ENCODE results near the gene WNT3A.
"Not testable (repeated sequence)": the region's sequence is repeated elsewhere in the genome, so short reads cannot be mapped to it uniquely, and the experiment has no call there.

Gene WNT3A

GRCh38 chr1:228013131-228013934 is 6.5 kb downstream of the WNT3A start:
- peak; percentile 53 for DNase-seq

DNA sequence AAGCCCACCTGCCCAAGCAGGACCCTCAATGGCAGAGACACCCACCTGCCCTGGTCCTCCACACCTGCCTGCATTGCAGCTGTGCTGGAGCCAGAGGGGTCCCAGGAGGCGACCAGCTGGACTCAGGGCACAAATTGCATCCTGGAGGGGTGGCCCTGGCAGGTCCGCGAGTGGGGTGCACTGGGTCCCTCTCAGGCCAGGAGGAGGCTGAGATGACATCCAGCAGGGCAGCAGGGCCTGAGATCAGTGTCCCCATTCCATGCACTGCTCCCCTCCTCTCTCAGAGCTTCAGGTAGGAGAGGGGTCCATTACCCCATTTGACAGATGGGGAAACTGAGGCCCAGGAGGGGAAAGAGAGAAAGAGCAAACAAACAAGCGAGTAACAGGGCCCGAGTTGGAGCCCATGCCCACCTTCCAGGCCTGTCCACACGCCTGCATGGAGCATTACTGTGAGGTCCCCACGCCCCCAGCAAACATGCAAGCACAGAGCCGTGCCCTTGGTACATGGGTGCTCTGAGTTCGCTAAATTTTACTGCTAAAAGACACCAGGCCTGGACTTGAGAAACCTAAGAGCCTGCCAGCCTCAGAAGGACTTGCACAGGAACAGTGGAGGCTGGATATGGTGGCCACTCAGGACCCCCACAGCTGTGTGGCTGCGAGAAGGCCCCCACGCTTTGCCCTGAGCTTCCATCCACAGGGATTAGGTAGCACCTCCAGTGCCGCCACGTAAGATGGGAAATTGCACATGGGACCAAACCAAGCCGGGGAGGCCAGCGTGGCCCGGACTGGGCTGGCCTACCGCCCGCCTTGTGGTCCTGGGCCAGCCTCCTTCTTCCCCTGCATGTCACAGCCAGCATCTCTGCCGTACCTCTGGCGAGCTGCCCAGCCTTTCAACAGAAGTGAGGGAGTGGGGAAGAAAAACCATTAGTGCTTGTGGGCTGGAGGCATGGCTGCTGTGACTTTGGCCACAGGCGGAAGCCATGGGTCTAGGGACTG is 7.4 kb downstream of the WNT3A start:
- DNase-seq: peak; percentile 12

DNA sequence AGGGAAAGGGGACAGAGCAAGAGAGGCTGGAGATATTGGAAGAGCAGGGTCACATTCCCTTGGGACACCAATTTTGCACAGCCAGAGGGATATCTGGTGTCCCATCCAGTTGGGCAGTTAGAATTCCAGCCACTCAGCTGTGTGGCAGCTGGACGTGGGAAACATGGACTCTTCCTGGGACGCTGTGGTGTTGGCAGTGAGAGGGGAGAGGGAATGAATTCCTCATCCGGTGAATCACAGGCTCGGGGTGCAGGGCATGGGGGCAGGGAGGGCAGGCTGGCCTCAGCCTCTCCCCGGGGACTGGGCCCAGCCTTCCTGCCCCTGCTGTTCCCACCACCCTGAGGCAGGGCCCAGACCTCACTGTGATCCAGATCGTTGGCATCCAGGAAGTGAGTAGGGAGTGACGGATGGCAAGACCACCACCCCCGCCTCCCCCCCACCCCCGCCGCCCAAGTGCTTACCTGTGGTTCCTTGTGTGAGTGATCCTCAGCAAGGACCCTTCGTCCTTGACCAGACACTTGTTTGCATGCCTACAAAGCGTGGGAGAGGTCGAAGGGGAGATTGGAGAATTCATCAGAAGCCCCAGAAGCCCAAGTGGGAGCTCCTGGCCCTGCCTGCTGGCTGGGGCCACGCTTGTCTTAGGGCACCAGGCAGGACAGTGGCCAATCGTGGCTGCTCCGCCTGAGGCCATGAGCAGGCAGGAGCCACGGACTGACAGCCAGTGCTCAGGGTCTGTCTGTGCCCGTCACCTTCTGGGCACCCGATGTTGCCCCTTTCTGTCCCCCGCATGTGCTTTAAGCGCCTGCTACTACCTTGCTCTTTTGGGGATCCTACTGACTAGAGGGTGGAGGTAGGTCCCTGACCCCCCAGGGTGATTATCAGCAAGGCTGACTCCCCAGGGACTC is 8.7 kb downstream of the WNT3A start:
- DNase-seq: no peak

GRCh38 chr1:228016181-228016510 is 9.3 kb downstream of the WNT3A start:
- no peak for DNase-seq

- DNase-seq: no peak
Measured at GRCh38 chr1:228016653-228017355, 10.0 kb downstream of the WNT3A start.

DNA sequence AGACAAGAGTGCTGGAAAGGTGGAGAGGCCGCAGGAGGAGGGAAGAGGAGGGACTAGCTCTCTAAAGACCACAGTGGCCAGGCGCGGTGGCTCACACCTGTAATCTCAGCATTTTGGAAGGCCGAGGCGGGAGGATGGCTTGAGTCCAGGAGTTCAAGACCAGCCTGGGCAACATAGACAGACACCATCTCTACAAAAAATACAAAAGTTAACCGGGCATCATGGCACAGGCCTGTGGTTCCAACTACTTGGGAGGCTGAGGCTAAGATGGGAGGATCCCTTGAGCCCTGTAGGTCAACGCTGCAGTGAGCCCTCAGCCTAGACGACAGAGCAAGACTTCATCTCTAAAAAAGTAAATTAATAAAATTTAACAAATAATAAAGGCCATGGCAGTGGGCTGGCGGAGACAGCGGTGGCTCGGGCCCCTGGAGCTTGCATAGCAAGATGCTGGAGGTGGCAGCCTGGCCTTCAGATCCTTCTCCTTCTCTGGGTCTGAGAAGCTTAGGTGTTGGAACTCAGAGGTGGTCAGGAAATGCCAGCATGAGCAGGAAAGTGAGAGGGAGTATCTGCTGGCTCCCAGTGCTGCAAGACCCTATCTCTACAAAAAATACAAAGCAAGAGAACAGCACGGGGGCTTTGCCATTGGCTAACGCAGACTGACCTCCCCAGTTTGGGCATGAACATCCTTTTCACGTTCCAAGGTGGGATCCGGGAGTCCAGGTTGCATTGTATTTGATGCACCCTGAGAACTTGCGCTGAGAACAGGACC is 10.7 kb downstream of the WNT3A start:
- no peak for DNase-seq

- no peak for DNase-seq
Measured at GRCh38 chr1:228018125-228018398, 11.3 kb downstream of the WNT3A start.

- DNase-seq: no peak
Measured at GRCh38 chr1:228018961-228019721, 12.3 kb downstream of the WNT3A start.

GRCh38 chr1:228019722-228020083 is 12.9 kb downstream of the WNT3A start:
- not testable (repeated sequence) for DNase-seq

DNA sequence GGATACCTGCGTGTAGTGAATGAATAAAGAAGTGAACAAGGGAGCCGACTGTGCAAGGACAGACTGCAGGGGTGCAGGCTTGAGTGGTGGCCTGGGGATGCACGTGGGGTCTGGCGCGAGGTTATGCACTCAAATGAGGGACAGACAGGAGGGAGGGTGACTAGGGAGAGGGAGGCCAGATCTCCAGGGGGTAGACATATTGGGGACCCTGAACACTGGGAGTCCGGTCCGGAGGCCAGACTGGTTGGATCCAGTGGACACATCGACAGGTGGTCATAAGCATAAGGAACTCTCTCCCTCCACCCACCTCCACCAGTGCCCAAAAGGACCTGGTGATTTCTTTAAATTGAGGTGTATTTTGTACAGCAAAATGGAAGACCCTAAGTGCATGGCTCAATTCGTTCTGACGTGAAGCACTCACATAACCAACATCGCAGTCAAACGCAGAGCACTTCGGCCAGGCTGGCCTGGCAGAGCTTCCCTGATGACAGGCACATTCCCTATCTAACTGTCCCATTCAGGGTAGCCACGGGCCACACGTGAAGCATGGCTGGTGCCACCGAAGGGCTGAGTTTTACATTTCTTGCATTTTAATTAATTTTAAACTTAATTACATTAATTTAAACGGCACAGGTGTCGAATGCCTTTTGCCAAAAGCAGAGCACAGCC is 14.0 kb downstream of the WNT3A start:
- no peak for DNase-seq

DNA sequence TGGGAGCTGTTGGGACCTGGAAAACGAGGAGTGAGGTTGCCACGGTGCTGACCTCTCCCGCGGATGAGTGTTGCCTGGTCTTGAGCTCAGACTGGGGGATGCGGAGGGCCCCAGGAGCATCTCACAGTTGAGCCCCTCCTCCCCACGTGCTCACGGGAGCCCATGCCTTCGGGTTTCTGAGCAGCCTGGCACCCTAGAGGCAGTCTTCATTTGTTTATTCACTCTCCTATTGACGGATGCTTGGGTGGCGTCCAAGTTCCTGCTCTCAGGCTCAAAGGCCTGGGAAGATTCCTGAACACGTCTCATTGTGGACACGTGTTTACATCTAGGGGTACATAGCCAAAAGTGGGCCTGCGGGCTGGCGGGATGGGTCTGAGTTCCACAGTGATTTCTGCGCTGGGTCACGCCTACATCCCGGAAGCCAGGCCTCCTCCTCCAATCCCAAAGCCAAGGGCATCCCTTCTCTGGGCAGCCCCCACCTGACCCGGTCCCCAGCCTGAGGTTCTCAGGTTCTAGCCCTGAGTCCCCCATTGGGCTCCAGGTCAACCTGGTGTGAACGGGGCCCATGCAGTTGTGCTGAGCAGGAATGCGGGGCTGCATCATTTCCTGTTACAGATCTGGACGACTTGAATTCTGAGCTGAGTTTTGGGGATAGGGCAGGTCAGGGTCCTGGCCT is 14.7 kb downstream of the WNT3A start:
- peak; percentile 24 for DNase-seq

DNA sequence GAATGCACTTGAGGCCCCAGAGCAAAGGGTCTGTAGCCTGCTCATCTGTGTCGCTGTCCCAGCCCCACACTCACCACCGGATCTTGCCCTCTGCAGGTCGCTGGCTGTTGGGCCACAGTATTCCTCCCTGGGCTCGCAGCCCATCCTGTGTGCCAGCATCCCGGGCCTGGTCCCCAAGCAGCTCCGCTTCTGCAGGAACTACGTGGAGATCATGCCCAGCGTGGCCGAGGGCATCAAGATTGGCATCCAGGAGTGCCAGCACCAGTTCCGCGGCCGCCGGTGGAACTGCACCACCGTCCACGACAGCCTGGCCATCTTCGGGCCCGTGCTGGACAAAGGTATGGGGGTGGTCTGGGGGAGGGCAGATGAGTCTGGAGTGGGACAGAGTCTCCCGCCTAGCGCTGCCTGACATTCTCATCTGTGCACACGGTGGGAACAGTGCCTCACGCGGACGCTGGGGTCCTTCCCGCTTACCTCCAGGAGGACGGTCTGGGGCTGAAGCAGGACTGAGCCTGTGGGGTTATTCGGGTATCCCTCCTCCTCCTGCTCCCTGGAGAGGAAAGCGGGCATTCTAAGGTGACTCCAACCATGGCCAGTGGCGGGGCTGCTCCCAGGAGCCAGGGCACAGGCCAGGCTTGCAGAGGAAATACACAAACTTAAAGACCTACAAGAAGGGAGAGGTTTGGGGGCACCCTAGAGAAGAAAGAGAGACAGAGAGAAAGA is 15.9 kb downstream of the WNT3A start:
- no peak for DNase-seq

DNA sequence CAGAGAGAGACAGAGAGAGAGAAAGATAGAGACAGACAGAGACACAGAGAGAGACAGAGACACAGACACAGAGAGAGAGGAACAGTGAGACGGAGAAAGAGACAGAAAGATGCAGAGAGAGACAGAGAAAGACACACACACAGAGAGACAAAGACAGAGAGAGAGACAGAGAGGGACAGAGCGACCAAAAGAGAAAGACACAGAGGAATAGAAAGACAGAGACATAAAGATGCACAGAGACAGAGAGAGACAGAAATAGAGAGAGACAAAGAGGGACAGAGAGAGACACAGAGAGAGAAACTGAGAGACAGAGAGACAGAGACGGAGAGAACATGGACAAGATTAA is 16.5 kb downstream of the WNT3A start:
- no peak for DNase-seq

DNA sequence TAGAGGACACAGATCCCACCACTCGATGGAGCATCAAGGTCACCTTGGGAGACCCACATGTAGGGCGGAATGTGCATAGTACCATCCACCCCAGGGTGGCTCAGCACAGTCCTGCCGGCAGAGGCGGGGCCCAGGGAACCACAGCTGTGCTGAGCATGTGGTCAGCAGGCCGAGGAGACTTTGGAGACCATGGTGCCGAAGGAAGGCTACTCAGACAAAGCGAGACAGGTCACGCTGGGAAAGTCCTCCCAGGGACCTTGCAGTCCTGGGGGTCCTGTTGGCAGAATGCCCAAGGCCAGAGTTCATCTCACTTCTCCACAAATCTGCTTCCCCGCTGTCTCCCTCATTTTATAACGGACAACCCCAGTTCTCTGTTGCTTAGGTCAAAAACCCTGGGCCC is 22.5 kb downstream of the WNT3A start:
- DNase-seq: no peak

- DNase-seq: no peak
Measured at GRCh38 chr1:228030451-228031201, 23.8 kb downstream of the WNT3A start.

DNA sequence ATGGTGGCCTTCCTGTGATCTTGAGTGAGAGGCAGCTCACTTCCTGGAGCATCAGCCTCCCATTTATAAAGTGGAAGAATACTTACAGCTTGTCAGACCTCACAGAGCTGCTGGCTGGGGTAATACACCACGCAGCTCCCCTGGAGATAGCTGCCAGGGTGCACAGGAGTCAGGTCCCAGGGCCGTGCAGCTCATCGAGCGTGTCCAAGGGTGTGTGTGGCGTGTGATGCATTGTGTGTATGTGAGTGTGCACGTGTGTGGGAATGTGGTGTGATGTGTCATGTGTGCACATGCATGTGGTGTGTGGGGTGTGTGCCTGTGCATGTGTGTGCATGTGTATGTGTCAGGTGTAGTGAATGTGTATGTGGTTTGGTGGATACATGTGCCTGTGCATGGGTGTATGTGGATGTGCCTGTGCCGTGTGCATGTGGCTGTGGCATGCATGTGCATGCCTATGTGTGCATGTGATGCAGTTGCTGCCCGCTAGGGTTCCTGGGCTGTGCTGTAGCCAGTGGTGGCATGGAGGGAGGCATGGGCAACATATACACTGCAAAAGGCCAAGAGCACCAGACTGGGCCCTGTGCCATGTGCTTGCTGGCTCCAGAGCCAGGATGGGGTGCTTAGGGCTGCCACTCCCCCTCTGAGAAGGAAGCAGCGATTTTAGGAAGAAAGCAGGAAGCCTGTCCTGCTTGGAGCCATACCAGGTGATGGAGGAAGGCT is 24.6 kb downstream of the WNT3A start:
- no peak for DNase-seq

- DNase-seq: no peak
Measured at GRCh38 chr1:228032041-228032440, 25.2 kb downstream of the WNT3A start.

DNA sequence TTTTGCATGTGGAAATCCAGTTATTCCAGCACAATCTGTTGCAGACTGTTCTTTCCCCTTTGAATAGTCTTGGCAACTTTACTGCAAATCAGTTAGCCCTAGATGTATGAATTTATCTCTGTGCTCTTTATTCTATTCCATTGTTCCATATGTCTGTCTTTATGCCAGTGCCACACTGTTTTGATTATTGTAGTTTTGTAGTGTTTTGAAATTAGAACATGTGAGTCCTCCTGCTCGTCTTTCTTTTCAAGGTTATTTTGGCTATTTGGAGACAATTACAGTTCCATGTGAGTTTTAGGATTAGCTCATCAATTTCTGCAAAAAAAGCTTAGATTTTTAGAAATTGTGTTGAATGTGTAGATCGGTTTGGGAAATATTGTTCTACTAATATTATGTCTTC is 26.6 kb downstream of the WNT3A start:
- no peak for DNase-seq

All from DMS53 (cell line).